Ramos (cell line): ENCODE measurements around the gene ACSL6.

Experiments
- in situ Hi-C: fragments of 300-500 bp; cut with MboI; formaldehyde crosslinking; loops from one replicate; pipeline ENCODE4 v1.14.3; 2022; ENCODE audit warnings: low sequenced_read_pairs; ENCODE audit not compliant: unreplicated experiment

ACSL6 gene

GRCh38 chr5:131990716-131991115, 20.7 kb downstream of the ACSL6 start:
- in situ Hi-C loops: no loop called here

- in situ Hi-C loops: no loop called here
These were observed 22.9 kb downstream of the ACSL6 start for GRCh38 chr5:131988601-131989000.

- in situ Hi-C loops: no loop called here
These were observed 24.2 kb downstream of the ACSL6 start for GRCh38 chr5:131987251-131987650.

- in situ Hi-C loops: no loop called here
These were observed 25.1 kb downstream of the ACSL6 start for GRCh38 chr5:131986161-131986912.

- in situ Hi-C loops: no loop called here
These were observed 26.3 kb downstream of the ACSL6 start for GRCh38 chr5:131984956-131985665.

GRCh38 chr5:131983244-131983771, 28.1 kb downstream of the ACSL6 start:
- in situ Hi-C loops: no loop called here

GRCh38 chr5:131981516-131981915, 29.9 kb downstream of the ACSL6 start:
- in situ Hi-C loops: no loop called here

GRCh38 chr5:131980696-131981095, 30.8 kb downstream of the ACSL6 start:
- in situ Hi-C loops: no loop called here

- in situ Hi-C loops: no loop called here
These were observed 31.6 kb downstream of the ACSL6 start for GRCh38 chr5:131979816-131980215.

GRCh38 chr5:131977212-131977604, 34.2 kb downstream of the ACSL6 start:
- in situ Hi-C loops: no loop called here

GRCh38 chr5:131976414-131977211, 34.8 kb downstream of the ACSL6 start:
- in situ Hi-C loops: no loop called here

- in situ Hi-C loops: no loop called here
These were observed 36.3 kb downstream of the ACSL6 start for GRCh38 chr5:131974956-131975726.

GRCh38 chr5:131974622-131974955, 36.9 kb downstream of the ACSL6 start:
- in situ Hi-C loops: no loop called here

- in situ Hi-C loops: no loop called here
These were observed 37.4 kb downstream of the ACSL6 start for GRCh38 chr5:131974016-131974415.

- in situ Hi-C loops: no loop called here
These were observed 38.3 kb downstream of the ACSL6 start for GRCh38 chr5:131973089-131973712.

GRCh38 chr5:131968396-131968954, 43.0 kb downstream of the ACSL6 start:
- in situ Hi-C loops: no loop called here

GRCh38 chr5:131966551-131966950, 44.9 kb downstream of the ACSL6 start:
- in situ Hi-C loops: no loop called here

GRCh38 chr5:131965826-131966415, 45.5 kb downstream of the ACSL6 start:
- in situ Hi-C loops: no loop called here

- in situ Hi-C loops: no loop called here
These were observed 51.6 kb downstream of the ACSL6 start for GRCh38 chr5:131959906-131960305.
